Peyer's patch (tissue), 4 donors: ENCODE results near the gene ZBTB47. TPM values are rescaled to one million over a fixed set of nuclear protein-coding genes. Genes with fewer than 3 reads are reported as not detected.

ENCODE experiments used
- DNase-seq, 3 donors: peaks; one replicate each; pipeline ENCODE4 v3.0.0-alpha.2; 2017 to 2019
- H3K27ac ChIP-seq, 4 donors: fragments of 200-600 bp; sonication (generic); one replicate each; pipeline ENCODE4 v1.5.1; 2016 to 2019
- H3K27me3 ChIP-seq, 2 donors: fragments of 200-600 bp; sonication (generic); one replicate each; pipeline ENCODE4 v1.5.1; 2019
- H3K36me3 ChIP-seq, 3 donors: fragments of 200-600 bp; sonication (generic); one replicate each; pipeline ENCODE4 v1.5.1; 2016 to 2019
- H3K4me1 ChIP-seq, 4 donors: fragments of 200-600 bp; sonication (generic); one replicate each; pipeline ENCODE4 v1.5.1; 2016 to 2019
- H3K4me3 ChIP-seq, 4 donors: fragments of 200-600 bp; sonication (generic); 1 replicate in 3 of 4; 2 replicates in 1 of 4; pipeline ENCODE4 v1.5.1; 2016 to 2019; ENCODE audit warnings: mild to moderate bottlenecking in 1 of 4
- H3K9me3 ChIP-seq, 4 donors: fragments of 200-600 bp; sonication (generic); one replicate each; pipeline ENCODE4 v1.5.1; 2016 to 2019; ENCODE audit warnings: mild to moderate bottlenecking in 1 of 4
- POLR2A ChIP-seq, 2 donors: fragments of 450-650 bp; IDR thresholded peaks; one replicate each; pipeline ENCODE4 v1.5.1; 2017; ENCODE audit warnings: antibody characterized with exemption in 2 of 2, mild to moderate bottlenecking in 2 of 2, moderate library complexity in 2 of 2
- total RNA-seq, 4 donors: library from RNA; depleted of rRNA; stranded (reverse); fragments of >200 nt; gene quantifications; one replicate each; pipeline ENCODE4 v1.1.0, GENCODE V29; 2016
- TF ChIP-seq, protein P1 (sequence below), 6 experiments: fragments of 450-650 bp in 4 of 6; fragments of 200-600 bp in 2 of 6; sonication (generic) in 1 of 6; IDR thresholded peaks; one replicate each; pipeline ENCODE4 v1.5.1; 2017 to 2019; ENCODE audit warnings: antibody characterized with exemption in 6 of 6, mild to moderate bottlenecking in 3 of 6, moderate library complexity in 1 of 6

Gene ZBTB47
- total RNA-seq, 4 donors from 2014 or later, result 5.3 to 30.5 (median 14.7) TPM

DNA sequence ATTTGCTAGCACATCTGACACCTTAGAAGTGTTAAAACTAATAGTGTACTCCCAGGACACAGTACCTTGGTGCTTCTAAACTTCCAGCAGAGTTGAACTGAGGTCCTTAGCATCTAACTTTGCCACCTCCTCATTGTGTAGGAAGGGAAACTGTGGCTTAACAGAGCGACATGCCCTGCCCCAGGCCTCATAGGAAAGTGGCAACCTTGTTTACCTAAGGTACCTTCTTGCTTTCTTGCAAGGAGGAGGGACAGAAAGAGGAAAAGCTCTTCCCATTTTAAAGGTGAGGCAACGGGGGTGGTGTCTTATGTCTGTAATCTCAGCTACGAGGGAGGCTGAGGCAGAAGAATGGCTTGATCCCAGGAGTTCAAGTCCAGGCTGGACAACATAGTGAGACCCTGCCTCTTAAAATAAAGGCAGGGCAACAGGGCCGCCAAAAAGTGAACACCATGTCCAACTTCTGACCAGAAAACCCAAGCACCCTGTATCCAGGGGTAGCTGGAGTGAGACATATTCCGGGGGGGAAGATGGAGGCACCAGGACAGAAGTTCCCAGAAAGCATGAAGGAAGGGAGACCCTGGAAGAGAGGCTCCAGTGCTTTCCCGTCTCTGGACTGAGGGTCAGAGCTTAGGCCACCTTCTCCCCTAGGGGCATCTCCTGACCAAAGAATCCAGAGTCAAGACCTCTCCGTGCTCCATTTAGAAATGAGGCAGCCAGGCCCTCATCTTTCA, 31.3 kb downstream of the ZBTB47 start:
- H3K4me3 ChIP-seq, result no peak overlapping the region
- peaks cover 0 to 18% (median 0%) of the 10 kb centered on the region in 4 donors for H3K4me1 ChIP-seq
- peak overlapping the region in 1 of 4 donors; percentile 59 for H3K27ac ChIP-seq
- H3K36me3 ChIP-seq, result no peaks in the 10 kb centered on the region
- DNase-seq, result no peak
- H3K9me3 ChIP-seq, result no peaks in the 10 kb centered on the region
- no peaks in the 10 kb centered on the region for H3K27me3 ChIP-seq
- TF ChIP-seq, protein P1, sequence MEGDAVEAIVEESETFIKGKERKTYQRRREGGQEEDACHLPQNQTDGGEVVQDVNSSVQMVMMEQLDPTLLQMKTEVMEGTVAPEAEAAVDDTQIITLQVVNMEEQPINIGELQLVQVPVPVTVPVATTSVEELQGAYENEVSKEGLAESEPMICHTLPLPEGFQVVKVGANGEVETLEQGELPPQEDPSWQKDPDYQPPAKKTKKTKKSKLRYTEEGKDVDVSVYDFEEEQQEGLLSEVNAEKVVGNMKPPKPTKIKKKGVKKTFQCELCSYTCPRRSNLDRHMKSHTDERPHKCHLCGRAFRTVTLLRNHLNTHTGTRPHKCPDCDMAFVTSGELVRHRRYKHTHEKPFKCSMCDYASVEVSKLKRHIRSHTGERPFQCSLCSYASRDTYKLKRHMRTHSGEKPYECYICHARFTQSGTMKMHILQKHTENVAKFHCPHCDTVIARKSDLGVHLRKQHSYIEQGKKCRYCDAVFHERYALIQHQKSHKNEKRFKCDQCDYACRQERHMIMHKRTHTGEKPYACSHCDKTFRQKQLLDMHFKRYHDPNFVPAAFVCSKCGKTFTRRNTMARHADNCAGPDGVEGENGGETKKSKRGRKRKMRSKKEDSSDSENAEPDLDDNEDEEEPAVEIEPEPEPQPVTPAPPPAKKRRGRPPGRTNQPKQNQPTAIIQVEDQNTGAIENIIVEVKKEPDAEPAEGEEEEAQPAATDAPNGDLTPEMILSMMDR (IDR thresholded peaks at IDR 0.05), result no peak
- no peak for TF ChIP-seq POLR2A (IDR thresholded peaks at IDR 0.05)

DNA sequence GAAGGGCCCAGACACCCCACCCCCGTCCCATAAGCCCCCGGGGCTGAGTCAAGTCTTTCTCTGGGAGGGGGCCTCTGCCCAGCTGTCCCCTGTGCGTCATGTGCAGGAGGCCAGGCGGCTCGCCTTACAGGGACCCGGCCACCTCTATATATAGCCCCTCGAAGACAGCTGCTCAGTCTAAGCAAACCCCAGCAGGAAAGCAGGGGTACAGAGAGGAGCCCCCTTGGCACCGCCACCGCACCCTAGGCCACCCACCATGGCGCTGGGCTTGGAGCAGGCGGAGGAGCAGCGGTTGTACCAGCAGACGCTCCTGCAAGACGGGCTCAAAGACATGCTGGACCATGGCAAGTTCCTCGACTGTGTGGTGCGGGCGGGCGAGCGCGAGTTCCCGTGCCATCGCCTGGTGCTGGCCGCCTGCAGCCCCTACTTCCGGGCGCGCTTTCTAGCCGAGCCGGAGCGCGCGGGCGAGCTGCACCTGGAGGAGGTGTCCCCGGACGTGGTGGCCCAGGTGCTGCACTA, 31.9 kb downstream of the ZBTB47 start, which contains the start of gene KLHL40:
Gene KLHL40, plus strand, starts transcription at position 175 of the 519 bp plus-strand sequence. Its CDS starts 82 bp downstream, at position 257.
- H3K36me3 ChIP-seq, result no peaks in the 10 kb centered on the region
- H3K27me3 ChIP-seq, result no peaks in the 10 kb centered on the region
- TF ChIP-seq POLR2A (IDR thresholded peaks at IDR 0.05), result no peak
- TF ChIP-seq, protein P1 (IDR thresholded peaks at IDR 0.05), result no peak
- peak within 1 kb of the TSS in 2 of 4 donors; percentile 33 to 59 for H3K27ac ChIP-seq
- DNase-seq, result no peak
- peak within 1 kb of the TSS in 2 of 4 donors; percentile 13 to 23 for H3K4me3 ChIP-seq
- no peaks in the 10 kb centered on the region for H3K9me3 ChIP-seq
- peaks cover 0 to 18% (median 0%) of the 10 kb centered on the region in 4 donors for H3K4me1 ChIP-seq

DNA sequence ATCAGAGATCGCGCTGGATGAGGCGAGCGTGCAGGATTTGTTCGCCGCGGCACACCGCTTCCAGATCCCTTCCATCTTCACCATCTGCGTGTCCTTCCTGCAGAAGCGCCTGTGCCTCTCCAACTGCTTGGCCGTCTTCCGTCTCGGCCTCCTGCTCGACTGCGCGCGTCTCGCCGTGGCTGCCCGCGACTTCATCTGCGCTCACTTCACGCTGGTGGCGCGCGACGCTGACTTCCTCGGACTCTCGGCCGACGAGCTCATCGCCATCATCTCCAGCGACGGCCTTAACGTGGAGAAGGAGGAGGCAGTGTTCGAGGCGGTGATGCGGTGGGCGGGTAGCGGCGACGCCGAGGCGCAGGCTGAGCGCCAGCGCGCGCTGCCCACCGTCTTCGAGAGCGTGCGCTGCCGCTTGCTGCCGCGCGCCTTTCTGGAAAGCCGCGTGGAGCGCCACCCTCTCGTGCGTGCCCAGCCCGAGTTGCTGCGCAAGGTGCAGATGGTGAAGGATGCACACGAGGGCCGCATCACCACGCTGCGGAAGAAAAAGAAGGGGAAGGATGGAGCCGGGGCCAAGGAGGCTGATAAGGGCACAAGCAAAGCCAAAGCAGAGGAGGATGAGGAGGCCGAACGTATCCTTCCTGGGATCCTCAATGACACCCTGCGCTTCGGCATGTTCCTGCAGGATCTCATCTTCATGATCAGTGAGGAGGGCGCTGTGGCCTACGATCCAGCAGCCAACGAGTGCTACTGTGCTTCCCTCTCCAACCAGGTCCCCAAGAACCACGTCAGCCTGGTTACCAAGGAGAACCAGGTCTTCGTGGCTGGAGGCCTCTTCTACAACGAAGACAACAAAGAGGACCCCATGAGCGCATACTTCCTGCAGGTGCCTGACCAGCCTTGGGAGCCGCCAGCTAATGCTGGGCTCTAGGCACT, 32.7 kb downstream of the ZBTB47 start:
- TF ChIP-seq POLR2A (IDR thresholded peaks at IDR 0.05), result no peak
- TF ChIP-seq, protein P1 (IDR thresholded peaks at IDR 0.05), result no peak
- DNase-seq, result peak in 1 of 3 donors; percentile 35
- Histone ChIP-seq H3K4me1 (peaks cover 0 to 18% (median 0%) of the 10 kb centered on the region in 4 donors), H3K27me3 (no peaks in the 10 kb centered on the region), H3K4me3 (peak overlapping the region in 2 of 4 donors; percentile 13 to 23), H3K27ac (no peak overlapping the region), H3K36me3 (no peaks in the 10 kb centered on the region), H3K9me3 (no peaks in the 10 kb centered on the region)

DNA sequence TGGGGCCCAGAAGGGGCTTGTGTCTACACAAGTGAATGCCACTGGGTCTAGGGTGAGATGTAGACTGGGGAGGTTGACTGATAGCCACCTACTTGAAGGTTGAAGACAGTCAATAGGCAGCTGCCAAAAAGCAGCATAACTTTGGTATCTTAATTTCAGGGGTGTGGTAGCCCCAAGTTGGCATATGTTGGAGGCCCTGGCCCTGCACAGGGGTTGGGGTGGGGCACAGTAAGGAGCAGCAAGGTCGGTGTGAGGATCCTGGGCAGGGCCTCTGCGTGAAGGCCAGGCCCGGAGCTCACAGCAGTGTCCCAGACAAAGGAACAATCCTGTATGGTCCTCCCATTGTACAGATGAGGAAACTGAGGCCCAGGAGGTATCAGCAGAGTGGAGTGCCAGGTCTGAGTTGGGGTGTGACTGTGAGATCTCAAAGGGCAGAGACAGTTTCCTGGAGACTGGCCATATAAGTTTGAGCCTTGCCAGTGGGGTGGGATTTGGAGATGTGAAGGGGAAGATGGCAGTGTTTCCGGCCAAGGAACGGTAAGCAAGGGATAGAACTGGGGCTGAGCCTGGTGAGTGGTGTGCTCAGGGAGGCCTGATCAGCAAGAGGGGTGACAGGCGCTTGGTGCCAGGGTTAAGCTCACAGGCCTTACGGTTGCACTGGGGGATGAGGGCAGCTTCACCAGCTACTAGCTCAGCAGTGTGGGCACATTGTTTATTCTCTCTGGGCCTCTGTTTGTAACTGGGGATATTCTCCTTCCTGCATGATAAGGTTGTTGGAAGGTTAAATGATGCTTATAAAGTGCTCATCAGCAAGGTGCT, 33.5 kb downstream of the ZBTB47 start:
- no peak overlapping the region for H3K27ac ChIP-seq
- no peak overlapping the region for H3K4me3 ChIP-seq
- H3K36me3 ChIP-seq, result no peaks in the 10 kb centered on the region
- TF ChIP-seq, protein P1 (IDR thresholded peaks at IDR 0.05), result no peak
- no peak for TF ChIP-seq POLR2A (IDR thresholded peaks at IDR 0.05)
- peak in 1 of 3 donors; percentile 31 for DNase-seq
- no peaks in the 10 kb centered on the region for H3K9me3 ChIP-seq
- H3K4me1 ChIP-seq, result peaks cover 0 to 18% (median 0%) of the 10 kb centered on the region in 4 donors
- H3K27me3 ChIP-seq, result no peaks in the 10 kb centered on the region

DNA sequence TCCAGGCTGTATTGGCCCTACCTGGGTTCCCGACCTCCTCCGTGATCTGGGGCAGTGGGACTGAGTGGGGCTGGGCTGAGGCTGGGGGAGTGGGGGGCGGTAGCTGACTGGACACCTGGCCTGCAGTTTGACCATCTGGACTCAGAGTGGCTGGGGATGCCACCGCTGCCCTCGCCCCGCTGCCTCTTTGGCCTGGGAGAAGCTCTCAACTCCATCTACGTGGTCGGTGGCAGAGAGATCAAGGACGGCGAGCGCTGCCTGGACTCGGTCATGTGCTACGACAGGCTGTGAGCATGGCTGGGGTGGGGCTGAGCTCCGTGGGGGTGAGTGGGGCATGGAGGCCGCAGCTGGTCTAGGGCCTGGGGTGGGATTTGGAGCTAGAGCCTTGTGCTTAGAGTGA, 34.5 kb downstream of the ZBTB47 start:
- Histone ChIP-seq H3K36me3 (no peaks in the 10 kb centered on the region), H3K9me3 (no peaks in the 10 kb centered on the region), H3K4me1 (peaks cover 0 to 18% (median 0%) of the 10 kb centered on the region in 4 donors), H3K27me3 (no peaks in the 10 kb centered on the region), H3K27ac (no peak overlapping the region), H3K4me3 (no peak overlapping the region)
- DNase-seq, result peak in 1 of 3 donors; percentile 28
- TF ChIP-seq, protein P1 (IDR thresholded peaks at IDR 0.05), result no peak
- TF ChIP-seq POLR2A (IDR thresholded peaks at IDR 0.05), result no peak
